NAMALWA (cell line): ENCODE data around the gene NLGN1.
"Not testable (repeated sequence)": the region's sequence is repeated elsewhere in the genome, so short reads cannot be mapped to it uniquely, and the experiment has no call there.

Source experiments
- DNase-seq: peaks from one replicate; pipeline ENCODE4 v3.0.0-alpha.2; 2015; ENCODE audit warnings: low spot score

NLGN1 gene

DNA sequence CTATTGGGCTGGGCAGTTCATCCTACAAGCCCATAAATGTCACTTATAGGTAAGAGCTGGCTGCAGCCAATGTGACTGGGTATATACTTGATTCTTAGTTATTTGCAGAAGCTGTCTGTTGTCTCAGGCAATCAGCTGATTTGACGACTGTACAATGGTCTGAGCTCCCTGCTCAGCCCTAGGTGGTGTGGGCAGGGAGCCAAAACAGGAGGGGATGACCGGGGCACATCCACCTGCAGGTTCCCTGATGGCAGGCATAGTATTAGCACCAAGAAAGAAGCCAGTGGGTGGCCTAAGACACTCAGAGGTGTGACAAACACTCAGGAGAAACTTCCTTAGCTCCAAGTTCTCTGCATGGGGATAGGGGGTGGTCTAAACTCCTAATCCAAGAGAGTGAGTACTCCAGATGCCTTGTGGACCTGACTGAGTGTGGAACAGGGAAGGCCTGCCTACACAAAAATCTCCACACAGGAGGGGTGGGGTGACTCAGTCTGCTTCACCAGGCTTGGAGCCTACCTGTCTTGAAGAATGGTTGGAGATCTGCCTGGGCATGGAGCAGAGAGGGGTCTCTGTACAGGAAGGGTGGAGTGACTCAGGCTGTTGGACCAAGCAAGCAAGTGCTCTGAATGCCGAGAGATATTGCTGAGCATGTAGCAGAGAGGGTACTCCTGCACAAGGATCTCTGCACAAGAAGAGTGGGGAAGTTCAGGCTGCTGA, 771.2 kb downstream of the NLGN1 start:
- DNase-seq, result no peak

DNA sequence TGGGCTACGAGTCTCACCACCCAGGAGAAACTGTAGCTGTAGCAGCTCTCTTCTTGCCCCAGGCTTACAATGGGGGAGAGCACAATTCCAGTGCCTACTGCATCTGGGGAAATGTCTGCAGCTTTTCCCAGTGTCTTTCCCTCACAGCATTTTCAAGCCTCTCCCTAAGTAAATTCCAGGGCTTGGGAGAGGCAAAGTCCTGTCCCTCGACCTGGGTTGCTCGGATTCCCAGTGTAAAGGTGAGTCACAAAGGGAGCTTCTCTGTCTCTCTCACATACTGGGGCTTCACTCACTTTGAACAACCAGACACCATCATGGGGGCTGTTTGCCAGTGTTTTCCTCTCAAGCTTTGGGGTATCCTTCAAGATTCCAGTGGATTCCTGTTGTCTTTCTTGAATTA, 772.2 kb downstream of the NLGN1 start:
- no peak for DNase-seq

DNA sequence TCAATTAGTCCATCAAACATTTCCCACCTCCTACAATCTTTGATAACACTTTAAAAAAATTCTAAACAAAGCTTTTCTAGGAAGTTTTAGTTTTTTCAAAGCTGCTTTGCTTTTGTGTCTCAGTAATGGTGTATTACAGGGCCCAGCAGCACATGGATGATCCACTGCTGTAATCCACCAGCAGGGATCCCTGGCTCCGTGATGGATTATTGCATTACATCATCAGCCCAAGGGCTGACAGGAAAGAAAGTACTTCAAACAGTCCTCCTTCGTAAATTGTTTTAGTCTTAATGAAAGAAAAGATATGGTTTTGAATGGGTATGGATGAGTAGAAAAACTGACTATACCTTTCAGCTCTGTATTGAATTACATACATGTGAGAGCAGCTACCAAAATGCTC, 772.7 kb downstream of the NLGN1 start:
- DNase-seq, result no peak

DNA sequence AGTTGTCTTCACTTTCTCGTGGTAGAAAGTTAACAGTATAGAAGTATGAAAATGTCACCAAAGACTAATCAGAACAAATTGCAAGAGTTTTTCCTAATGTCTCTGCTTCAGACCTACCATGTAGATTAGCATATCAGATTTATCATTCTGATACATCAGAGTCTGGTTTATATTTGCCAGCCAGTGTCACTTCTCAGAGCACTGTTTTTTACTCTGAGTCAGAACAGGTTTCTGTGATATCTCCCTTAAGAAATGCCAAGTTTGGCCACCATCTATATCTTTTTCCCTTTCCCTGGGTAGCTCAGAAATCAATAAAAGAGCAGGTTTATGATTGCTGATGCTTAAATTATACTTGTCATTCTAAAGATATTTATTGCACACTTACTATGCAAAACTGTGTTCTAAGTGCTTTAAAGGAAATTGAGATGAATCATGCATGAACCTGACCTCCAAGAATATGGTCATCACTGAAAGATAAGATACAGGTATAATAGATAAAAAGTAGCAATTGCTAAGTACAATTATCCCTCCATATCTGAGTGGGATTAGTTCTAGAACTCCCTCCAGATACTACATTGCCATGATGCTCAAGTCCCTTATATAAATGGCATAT, 788.9 kb downstream of the NLGN1 start:
- DNase-seq, result no peak

DNA sequence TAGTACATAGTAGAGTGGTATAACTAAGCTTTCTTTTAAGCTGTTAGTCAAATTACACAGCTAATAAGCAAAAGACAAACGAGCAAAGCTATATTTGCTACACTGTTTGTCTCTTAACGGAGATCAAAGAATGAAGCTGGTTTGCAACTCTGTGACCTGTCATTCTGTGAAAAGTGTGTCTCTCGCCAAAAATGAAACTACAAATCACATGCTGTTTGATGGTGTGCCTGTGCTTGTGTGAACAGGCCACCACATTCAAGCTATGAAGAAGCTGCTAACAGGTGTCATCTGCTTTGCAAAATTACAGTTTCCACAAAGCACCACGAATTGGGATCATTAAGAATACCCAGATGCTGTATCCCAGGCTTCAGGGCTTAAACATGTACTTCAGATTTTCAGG, 793.8 kb downstream of the NLGN1 start:
- no peak for DNase-seq

DNA sequence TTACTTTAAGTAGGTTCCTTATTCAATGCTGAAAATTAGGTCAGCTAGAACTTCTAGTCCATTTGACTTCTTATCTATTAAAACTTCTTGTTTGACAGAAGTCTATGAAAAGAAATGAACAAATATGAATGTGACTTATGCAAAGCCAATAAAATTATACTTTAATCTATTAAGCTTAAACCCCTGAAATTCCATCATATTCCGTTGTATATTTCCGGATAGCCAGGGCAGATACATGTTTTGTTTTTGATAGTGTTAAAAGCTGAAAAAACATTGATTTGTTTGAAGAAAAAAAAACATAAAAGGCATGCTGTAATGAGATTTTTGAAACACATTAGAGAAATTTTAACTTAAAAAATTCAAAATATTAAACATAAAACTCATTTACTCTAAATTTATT, 794.4 kb downstream of the NLGN1 start:
- no peak for DNase-seq

DNA sequence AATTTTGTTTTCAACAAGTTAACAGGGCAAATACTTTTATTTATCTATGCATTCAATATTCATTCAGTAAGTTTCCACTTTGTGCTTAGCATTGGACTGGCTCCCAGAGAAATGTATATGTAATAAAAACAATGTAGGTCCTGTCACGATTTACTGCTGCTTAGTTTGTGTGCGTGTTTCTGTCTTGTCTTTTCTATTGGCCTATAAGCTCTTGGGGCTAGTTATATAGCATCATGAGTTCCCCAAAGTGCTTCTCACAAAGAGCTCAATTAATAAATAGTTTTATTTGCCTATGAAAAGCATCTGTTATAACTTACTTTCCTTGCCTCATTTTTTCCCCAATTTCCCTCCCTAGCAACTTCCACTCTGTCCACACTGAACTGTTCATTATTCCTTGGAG, 794.9 kb downstream of the NLGN1 start:
- DNase-seq, result no peak

DNA sequence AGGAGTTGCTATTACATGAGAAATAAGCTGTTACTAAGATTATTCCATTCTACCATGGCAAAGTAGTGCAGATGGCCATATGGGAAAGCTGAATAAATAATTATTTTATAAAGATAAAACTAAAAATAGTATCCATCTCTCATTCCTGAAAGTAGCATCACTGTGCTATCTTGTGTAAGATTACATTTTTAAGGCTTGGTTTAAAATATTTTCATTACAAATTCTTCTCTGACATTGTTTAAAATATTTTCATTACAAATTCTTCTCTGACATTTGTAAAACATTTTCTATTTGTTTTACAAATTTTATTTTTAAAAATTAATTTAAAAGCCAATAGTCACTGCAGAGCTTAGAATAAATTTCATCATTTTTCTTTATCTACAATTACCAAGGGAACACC, 796.1 kb downstream of the NLGN1 start:
- no peak for DNase-seq

DNA sequence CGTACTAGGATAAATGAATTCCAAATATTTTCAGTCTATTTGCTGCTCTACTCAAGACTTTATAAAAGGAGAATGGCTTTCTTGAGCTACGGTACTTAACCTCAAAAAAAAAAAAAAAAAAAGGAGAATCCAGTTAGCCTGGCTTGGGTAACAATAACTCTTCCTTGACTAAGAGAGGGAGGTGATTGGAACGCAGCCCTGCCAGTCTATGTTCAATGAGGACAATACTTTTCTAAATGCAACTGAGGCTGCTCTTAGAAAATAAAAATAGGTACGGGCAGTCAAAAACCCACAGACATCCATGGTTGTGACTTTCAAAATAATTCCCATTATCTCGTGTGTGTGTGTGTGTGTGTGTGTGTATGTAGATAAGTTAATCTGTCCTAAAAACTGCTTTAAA, 799.9 kb downstream of the NLGN1 start:
- no peak for DNase-seq

DNA sequence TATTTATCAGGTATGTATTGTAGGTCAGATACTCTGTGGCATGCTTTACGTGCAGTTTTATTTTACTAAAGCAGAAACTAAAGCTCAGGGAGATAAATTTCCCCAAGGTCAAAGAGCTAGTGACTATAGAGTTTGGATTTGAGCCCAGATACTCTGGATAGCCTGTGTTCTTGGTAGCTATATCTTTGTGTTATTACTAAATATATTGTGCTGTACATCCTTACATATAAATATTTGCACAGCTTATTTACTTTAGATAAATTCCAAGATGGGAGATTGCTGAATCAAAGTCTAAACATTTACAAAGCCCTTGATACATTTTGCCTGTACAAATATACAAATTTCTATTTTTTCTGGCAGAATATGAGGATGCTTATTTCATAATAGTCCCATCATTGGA, 800.7 kb downstream of the NLGN1 start:
- DNase-seq, result no peak

DNA sequence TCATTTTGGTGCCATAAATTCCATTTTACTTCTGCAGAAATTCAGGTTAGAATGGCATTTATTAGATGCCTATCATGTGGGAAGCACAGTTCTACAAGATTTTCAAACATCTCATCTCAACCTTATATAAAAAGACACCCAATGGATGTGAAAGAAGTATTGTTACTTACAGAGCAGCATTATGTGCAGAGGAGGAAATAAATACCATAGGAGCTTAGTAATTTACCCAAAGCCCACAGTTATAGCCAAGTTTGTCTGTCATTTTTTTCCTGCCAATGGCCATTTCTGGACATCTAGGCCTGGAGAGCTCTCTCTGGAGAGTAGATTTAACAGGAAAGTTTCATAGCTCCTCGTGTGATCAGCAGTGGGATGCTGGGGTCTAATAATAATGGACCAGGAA, 802.2 kb downstream of the NLGN1 start:
- no peak for DNase-seq

DNA sequence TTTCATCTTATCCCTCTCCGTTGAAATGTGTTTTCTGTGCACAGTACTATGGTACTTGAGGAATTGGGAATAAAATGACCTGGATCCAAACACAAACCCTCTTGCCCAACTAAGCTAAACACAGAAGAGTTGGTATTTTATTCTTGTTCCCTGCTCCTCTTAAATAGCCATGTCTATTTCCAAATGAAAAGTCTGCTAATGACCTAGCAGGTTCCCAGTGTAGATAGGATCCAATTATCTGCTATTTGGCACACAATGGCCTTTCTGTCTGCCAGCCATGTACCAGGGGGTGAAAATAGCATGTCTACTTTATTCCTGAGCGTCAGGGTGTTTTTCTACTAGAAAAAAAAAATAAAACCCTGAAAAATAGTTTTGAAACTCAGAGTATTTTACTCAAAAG, 804.6 kb downstream of the NLGN1 start:
- no peak for DNase-seq

DNA sequence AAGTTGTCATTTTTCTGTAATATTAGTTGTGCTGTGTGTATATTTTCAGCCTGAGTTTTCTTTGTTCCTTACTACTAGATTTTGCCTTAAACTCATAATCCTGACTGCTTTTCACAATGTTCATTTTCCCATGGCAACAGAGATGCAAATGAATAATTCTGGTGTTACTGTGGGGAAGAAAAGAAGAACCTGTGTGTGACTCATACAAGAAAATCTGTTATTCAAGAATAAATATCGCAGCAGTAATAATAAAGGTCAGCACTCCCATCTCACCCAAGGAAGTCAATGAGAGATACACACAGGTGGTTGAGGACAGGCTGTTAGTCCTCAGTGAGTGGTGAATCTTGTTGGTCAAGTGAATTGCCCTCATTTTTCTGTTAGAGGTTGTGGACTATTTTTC, 805.0 kb downstream of the NLGN1 start:
- no peak for DNase-seq

DNA sequence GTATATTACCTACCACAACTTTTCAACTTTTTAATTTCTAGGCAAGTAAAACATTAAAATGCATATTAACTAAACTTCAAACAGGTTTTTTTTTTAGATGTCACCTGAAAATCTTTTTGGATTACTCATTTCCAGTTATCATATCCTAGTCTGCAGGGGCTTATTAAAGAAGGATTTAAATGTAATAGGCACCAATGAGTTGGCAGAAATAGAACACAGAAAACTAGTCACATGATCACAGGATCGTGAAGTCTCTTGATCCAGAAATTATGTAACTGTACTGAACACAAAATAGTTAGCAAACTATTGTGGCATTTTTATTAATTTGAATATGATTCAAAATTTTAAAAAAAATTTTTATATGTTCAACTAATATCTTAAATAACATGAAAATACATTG, 807.2 kb downstream of the NLGN1 start:
- DNase-seq, result no peak

DNA sequence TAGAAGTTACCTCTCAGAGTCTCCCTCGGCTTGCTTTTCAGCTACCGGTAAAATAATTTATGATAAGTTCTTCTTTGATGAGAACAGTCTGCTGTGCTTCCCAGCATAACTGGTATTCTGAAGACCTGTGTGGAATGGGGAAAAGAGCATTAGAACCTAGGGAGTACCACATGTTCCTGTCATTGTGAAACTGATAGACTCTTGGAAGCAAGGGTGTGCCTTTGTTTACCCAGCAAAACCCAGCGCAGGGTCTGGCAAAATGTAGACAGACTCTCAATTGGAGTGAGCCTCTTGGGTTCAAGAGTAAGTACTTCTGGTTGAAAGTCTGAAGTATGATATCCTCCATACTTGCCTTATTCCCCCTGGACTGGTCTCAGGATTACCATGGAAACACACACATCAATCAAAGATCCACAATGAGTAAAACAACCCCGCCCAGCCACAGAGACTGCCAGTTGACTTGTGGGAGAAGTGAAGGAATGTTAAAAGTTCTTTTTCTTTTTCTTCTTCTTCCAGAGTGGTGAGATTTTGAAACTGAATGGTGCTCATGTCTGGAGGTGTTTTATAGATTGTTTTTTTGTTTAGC, 809.2 kb downstream of the NLGN1 start:
- no peak for DNase-seq

DNA sequence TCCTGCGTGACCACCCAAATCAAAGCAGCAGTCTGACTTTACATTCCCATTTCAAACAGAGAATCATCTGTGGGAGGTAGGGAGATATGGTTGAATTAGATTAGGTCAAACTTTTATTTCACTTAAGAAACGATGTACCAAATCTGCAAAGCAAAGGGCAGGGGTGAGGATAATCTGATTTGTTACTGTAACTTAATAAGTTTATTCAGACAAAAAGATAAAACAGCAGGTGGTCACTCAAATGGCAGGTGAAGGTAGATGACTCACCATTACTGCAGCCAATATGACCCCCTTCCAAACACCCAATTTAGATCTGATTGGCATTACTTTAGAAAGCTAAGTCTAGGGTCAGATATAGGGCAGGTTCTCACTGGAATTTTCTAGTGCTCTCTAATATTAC, 810.6 kb downstream of the NLGN1 start:
- DNase-seq, result no peak

DNA sequence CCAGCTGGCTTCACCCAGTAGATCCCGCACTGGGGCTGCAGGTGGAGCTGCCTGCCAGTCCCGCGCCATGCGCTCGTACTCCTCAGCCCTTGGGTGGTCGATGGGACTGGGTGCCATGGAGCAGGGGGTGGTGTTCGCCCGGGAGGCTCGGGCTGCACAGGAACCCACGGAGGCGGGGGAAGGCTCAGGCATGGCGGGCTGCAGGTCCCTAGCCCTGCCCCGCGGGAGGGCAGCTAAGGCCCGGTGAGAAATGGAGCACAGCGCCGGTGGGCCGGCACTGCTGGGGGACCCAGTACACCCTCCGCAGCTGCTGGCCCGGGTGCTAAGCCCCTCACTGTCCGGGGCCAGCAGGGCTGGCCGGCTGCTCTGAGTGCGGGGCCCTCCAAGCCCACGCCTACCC, 814.4 kb downstream of the NLGN1 start:
- DNase-seq, result not testable (repeated sequence)

DNA sequence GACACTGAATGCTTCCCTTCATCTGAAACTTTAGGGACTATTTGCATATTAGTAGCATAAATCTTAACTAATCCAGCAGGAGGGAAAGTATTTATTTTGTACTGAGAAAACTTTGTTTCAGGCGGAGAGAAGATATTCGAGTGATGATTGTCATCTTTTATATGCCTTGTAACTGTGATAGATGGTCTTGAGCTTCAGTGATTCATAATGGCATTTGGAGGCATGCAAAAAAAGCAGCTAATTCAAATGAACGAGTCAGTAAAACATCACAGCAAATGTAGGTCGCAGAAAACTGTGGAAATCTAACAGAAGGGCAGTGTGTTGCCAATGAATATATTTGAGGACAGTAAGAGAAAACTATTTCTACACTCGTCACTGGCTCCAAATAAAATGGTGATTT, 817.9 kb downstream of the NLGN1 start:
- no peak for DNase-seq

DNA sequence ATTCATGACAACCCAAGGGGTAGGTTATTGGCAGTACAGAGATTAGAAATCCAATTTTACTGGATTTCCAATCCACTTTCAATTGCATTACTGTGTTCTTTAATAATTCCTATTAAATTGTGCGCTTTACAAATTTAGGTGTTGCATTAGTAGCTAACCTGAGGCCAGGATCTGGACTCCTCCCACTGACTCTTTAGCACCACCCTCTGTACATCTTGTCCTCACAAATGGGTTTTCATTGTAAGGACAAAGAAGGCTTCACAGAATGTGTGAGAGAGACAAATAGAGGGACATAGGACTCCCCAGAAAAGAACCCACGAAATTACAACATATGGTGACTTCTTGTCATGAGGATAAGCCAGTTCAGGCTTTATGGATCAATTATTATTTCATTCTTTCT, 818.5 kb downstream of the NLGN1 start:
- no peak for DNase-seq

DNA sequence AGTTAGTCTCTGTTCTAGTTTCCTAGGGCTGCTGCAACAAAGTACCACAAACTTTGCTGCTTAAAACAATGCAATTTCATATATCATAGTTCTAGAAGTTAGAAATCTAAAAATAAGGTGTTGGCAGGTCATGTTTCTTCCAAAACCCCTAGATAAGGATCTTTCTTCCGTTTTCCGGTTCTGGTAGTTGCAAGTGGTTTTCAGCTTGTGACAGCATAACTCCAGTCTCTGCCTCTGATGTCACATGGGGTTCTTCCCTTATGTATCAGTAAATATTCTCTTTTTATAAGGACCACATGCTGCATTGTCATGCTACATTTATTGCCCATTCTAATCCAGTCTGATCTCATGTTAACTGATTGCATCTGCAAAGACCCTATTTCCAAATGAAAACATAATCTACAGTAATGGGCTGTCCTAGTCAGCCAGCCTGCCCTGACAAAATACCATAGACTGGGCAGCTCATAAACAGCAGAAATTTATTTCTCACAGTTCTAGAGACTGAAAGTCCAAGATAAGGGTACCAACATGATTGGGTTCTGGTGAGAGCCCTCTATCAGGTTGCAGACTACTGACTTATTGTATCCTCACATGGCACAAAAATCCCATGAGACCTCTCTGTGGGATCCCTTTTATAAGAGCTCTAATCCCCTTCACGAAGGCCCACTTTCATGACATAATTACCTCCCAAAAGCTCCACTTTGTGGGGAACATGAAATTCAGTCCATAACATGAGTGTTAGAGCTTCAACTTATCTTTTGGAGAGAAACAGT, 819.6 kb downstream of the NLGN1 start:
- DNase-seq, result no peak

DNA sequence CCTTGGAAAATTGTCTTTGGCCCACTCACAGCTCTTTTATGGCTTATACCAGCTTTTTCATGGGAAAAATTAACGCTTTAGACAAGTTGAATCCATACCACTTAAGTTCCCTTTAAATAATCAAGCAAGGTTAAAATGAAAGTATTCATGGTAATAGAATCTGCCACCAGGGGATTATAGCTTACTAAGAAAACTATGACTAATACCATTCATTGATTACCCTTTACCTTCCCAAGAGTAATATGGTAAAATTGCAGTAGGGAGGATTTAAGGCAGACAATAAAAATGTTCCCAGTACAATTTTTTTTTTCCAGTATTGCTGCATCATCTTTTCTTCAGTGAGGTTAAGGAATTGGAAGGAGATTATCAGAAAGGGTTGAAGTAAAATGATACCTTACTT, 820.5 kb downstream of the NLGN1 start:
- DNase-seq, result no peak

DNA sequence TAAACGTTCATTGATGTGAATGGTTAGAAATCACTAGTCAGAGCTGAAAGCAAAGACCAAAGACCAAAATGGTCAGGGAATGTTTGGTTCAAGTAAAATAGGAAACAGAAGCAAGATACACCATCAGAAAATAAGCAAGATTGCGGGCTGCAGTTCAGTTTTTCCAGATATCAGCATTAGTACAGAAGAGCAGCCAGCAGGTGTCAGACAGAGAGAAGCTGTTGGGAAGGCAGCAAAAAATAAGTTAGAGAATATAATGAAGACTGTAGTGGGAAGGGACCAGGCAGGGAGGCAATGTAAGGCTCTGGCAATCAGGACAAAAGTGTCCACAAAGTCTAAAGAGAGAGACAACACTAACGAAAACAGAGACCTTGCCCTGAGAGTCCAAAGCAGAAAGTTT, 822.2 kb downstream of the NLGN1 start:
- no peak for DNase-seq
